HG03565 (cell line): ENCODE results near the gene ADPRHL1.
"Not testable (repeated sequence)": the region's sequence is repeated elsewhere in the genome, so short reads cannot be mapped to it uniquely, and the experiment has no call there.

Source experiments
- ATAC-seq: cut with Tn5 transposase; IDR thresholded peaks from one replicate; pipeline ENCODE4 v1.9.1; 2021; ENCODE audit warnings: mild to moderate bottlenecking, moderate library complexity; ENCODE audit not compliant: unreplicated experiment

The ADPRHL1 gene

GRCh38 chr13:113383089-113383488 lies 70.2 kb downstream of the ADPRHL1 start:
- no peak for ATAC-seq

GRCh38 chr13:113382542-113382941 lies 70.7 kb downstream of the ADPRHL1 start:
- ATAC-seq, result not testable (repeated sequence)

- no peak for ATAC-seq
Observed at GRCh38 chr13:113378825-113379224, 74.5 kb downstream of the ADPRHL1 start.

- ATAC-seq, result no peak
Observed at GRCh38 chr13:113374511-113375175, 78.6 kb downstream of the ADPRHL1 start.

- no peak for ATAC-seq
Observed at GRCh38 chr13:113373811-113374485, 79.3 kb downstream of the ADPRHL1 start.

GRCh38 chr13:113371701-113372100 lies 81.6 kb downstream of the ADPRHL1 start:
- not testable (repeated sequence) for ATAC-seq

GRCh38 chr13:113371061-113371460 lies 82.2 kb downstream of the ADPRHL1 start:
- no peak for ATAC-seq

- ATAC-seq, result no peak
Observed at GRCh38 chr13:113369881-113370280, 83.4 kb downstream of the ADPRHL1 start.

- ATAC-seq, result no peak
Observed at GRCh38 chr13:113369189-113369588, 84.1 kb downstream of the ADPRHL1 start.

- not testable (repeated sequence) for ATAC-seq
Observed at GRCh38 chr13:113368353-113368752, 84.9 kb downstream of the ADPRHL1 start.

GRCh38 chr13:113367771-113368170 lies 85.5 kb downstream of the ADPRHL1 start:
- no peak for ATAC-seq

- no peak for ATAC-seq
Observed at GRCh38 chr13:113367020-113367560, 86.2 kb downstream of the ADPRHL1 start.

- no peak for ATAC-seq
Observed at GRCh38 chr13:113365971-113366588, 87.2 kb downstream of the ADPRHL1 start.

- no peak for ATAC-seq
Observed at GRCh38 chr13:113365583-113365970, 87.7 kb downstream of the ADPRHL1 start.

- ATAC-seq, result no peak
Observed at GRCh38 chr13:113364901-113365582, 88.2 kb downstream of the ADPRHL1 start.

- ATAC-seq, result no peak
Observed at GRCh38 chr13:113364311-113364889, 88.9 kb downstream of the ADPRHL1 start.

GRCh38 chr13:113361406-113361805 lies 91.9 kb downstream of the ADPRHL1 start:
- no peak for ATAC-seq

- no peak for ATAC-seq
Observed at GRCh38 chr13:113360446-113360845, 92.8 kb downstream of the ADPRHL1 start.

GRCh38 chr13:113359571-113359970 lies 93.7 kb downstream of the ADPRHL1 start:
- no peak for ATAC-seq

- no peak for ATAC-seq
Observed at GRCh38 chr13:113358653-113359190, 94.6 kb downstream of the ADPRHL1 start.

GRCh38 chr13:113357529-113357928 lies 95.8 kb downstream of the ADPRHL1 start:
- no peak for ATAC-seq
